GM19452 (cell line): Measurements from ENCODE around the gene FBXO3.
"Not testable (repeated sequence)": the region's sequence is repeated elsewhere in the genome, so short reads cannot be mapped to it uniquely, and the experiment has no call there.

Experiments
- ATAC-seq: cut with Tn5 transposase; IDR thresholded peaks from one replicate; pipeline ENCODE4 v1.9.1; 2021; ENCODE audit not compliant: unreplicated experiment

Gene FBXO3, protein sequence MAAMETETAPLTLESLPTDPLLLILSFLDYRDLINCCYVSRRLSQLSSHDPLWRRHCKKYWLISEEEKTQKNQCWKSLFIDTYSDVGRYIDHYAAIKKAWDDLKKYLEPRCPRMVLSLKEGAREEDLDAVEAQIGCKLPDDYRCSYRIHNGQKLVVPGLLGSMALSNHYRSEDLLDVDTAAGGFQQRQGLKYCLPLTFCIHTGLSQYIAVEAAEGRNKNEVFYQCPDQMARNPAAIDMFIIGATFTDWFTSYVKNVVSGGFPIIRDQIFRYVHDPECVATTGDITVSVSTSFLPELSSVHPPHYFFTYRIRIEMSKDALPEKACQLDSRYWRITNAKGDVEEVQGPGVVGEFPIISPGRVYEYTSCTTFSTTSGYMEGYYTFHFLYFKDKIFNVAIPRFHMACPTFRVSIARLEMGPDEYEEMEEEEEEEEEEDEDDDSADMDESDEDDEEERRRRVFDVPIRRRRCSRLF

DNA sequence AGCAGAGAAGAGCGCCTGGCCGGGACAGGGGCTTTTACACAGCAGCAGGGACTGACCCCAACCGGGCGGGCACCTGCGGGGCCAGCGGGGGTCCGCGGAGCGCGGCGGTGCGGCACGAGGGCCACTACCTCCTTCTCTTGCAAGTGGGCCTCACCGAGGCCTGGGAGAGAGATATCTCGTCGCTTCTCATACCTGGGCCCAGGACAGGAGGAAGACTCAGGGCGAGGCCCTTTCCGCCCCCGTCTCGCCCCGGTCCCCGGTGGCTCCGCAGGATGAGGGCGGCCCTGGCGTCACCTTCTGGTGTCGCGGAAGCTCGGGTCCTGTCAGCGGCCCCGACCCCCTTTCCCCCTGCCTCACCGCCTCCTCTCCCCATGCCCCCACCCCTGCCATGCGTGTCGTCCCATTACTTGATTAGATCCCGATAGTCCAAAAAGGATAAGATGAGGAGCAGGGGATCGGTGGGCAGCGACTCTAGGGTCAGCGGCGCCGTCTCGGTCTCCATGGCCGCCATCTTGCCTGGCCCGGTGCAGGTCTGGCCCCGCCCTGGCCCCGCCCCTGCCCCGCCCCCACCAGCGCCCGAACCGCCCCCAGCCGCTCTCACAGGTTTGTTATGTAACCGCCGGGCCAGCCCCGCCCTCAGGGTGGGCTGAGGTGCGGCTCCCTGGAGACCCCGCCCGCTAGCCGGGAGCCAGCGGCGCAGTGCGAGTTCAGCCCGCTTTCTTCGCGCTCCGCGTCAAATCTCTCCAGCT is at the start of gene FBXO3:
FBXO3 (minus strand) TSS at position 534 of the 749 bp plus-strand sequence; CDS start at position 511, 23 bp downstream.
- ATAC-seq, result peak; percentile 52

DNA sequence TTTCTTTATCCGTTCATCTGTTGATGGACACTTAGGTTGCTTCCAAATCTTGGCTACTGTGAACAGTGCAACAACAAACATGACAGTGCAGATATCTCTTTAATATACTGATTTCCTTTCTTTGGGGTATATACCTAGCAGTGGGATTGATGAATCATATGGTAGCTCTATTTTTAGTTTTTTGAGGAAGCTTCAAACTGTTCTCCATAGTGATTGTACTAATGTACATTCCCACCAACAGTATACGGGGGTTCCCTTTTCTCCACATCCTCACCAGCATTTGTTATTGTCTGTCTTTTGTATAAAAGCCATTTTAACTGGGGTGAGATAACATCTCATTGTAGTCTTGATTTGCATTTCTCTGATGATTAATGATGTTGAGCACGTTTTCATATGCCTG is 48.7 kb upstream of the FBXO3 start:
- ATAC-seq, result not testable (repeated sequence)

DNA sequence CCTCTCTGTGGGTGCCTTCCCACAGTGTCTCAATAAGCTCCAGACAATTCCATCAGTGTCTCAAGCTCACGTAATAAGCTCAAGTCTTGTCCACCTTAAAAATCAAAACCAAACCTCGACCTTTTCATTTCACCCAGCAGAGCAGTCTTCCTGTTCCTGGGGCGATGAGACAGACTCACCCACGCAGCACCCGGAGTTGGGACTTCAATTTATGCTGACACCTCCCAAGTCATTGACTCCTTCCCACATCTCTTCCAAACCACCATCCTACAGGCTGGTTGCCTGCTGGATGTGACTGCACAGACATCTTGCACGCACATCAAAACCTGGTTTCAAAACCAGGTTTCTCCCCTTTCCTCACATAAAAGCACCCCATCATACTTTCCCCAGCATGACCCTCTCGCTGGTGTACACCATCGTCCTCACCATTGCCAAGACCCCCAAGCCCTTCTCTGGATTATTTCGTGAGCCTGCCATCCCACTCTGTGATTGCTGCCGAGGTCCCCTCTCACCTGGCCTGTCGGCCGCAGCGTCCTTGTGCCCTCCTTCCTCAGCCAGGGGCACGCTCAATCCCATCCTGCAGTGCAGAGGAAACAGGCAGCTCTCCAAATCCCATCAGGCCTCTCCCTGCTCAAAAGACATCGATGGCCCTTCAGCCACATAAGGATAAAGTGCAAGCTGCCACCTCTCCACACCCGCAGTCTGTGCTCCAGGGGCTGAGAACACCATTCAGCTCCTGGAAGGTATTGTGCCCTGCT is 45.1 kb upstream of the FBXO3 start:
- ATAC-seq, result no peak

DNA sequence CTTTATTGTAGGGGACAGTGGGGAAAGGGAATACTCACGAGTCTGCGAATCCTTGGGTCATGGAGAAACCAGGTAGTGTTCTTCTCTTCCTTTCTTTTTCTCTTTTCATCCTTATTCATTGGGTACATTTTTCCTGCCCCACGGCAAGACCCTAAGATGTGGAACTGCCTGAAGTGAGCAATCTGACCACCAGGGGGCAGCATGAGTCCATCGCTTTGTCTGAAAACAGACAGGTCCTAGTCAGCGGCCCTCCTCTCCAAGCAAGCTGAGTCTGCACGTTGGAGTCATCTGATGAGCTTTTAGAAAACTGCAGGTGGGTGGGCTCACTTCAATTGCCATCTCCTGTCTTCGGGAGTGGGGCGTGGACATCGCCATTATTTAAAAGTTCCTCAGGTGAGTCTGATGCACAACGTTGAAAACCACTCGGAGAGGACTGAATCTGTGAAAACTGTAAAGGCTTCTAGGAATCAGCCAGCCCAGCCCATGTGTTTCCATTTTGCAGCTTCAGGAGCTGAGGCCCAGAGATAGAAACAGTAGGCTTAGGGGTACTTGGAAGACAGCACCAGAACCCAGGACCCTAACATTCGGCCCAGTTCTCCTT is 34.0 kb upstream of the FBXO3 start:
- ATAC-seq, result peak; percentile 60

DNA sequence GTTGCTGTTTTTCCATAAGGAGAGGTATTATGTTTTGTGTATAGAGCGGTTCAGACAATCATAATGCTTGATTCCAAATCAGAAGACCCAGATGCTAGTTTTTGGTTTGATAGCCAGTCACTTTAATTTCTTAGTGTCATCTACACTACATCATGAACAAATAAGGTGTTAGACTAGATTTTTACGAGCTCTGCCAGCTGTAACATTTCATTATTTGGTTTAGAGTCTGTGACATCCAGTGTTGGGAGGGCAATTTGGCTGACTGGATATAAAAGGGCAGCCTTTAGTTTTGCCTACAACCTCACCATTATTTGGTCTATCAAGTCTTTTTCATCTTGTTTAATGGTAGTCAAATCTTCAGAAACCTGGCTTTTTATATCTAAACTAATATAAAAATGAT is 30.2 kb upstream of the FBXO3 start:
- ATAC-seq, result no peak

DNA sequence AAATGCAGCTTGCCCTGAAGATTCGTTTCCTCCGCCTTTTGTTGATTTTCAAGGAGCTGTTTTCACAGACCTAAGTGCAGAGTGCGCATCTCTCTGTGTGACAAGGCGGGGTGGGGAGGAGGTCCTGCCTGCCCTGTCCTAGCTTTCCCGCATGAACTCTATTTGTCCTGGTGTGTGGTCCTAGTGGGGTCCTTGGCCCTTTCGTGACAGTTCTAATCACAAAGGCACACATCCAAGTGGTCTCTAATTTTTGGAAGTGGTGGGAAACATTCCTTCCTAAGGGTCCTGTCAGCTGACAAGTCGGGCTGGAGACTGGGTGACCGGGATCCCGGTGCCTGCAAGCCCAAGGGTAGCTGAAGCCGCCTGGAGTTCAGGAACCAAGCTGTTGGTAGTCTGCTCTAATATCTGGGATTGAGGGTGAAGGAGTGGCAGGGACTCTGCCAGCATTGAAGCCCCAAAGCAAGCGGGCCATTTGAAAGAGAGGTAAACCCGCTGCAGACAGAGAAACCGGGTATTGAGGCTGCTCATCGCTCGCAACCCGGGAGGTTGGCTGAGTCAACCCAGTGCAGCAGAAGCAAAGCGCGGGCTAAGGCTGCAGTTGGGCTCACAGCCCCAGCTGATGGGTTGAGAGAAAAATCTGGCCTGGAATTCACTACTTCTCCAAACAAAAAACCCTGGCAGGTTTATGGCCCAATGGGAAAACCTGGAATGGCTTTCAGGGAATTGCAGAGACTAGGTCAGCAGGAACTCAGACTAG is 28.1 kb upstream of the FBXO3 start:
- no peak for ATAC-seq

DNA sequence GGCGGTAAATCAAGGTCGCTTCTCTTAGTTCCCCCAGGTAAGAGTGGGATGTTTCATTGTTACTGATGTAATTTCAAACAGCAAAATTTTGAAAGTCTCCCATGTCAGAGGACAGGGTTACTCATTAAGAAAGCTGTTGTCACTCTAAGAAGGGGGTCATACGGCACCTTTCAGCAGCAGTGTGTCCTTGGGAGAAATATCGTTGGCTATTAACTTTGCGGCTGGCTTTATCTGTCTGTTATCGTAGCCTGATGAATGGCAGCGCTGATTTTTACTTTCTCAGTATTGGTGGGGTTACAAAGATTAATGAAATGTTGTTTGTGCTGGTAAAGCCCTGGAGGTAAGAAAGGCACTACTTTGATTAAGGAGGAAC is 27.5 kb upstream of the FBXO3 start:
- ATAC-seq, result no peak

DNA sequence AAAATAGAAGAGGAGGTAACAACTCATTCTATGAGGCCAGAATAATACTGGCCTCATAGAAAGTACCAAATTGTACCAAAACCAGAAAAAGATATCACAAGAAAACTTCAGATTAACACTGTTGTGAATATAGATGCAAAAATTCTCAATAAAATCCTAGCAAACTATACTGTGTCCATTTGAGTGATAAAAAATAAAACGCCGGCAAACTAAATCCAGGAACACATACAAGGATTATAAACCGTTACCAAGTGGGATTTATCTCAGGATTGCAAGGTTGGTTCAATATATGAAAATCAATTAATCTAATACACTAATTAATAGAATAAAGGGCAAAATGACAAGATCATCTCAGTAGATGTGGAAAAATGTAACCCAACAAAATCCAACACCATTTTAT is 23.6 kb upstream of the FBXO3 start:
- ATAC-seq, result no peak

DNA sequence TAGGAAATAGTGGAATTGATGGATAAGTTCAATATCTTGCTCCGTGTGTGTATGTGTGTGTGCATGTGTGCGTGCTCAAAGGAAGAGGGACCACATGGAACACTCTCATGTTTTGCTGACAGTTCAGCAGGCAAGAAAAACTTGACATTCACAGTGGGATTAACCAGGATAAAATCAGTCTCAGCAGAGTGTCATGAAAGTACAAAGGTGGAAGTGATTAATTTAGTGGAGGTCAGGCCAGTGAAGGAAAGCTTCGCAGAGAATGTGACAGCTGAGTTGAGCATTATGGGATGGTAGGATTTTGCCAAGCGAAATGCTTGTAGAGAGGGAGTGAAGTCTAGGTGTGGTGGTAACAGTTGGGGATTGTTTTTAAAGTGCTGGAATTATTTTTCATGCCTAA is 15.7 kb upstream of the FBXO3 start:
- ATAC-seq, result no peak

DNA sequence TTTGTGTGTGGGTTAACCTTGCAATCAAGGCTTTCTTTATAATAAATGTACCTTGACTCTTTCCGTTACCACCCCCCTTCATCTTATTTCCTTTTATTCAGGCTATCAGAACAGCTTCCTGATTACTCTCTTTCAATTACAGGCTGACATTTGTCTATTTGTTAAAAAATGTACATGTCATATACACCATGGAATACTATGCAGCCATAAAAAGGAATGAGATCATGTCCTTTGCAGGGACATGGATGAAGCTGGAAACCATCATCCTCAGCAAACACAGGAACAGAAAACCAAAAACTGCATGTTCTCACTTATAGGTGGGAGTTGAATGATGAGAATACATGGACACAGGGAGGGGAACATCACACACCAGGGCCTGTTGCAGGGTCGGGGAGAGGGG is 13.8 kb upstream of the FBXO3 start:
- not testable (repeated sequence) for ATAC-seq

DNA sequence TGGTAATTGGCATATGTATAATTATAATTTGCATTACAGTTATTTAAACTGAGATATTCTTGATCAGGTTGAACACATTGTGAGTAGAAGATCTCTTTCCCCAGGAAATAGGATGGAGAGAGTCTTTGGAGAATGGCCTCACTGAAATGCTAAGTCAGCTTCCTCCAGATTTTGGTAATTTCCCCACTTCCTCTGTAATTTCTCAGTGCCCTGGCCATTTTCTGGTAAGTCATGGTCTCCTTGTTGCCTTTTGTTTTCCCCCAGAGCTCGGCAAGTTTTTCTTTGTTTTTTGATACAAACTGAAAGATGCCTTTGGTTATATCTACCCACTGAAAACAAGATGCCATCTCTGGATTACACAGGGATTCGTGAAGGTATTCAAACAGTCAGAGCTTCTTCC is 12.8 kb upstream of the FBXO3 start:
- no peak for ATAC-seq

DNA sequence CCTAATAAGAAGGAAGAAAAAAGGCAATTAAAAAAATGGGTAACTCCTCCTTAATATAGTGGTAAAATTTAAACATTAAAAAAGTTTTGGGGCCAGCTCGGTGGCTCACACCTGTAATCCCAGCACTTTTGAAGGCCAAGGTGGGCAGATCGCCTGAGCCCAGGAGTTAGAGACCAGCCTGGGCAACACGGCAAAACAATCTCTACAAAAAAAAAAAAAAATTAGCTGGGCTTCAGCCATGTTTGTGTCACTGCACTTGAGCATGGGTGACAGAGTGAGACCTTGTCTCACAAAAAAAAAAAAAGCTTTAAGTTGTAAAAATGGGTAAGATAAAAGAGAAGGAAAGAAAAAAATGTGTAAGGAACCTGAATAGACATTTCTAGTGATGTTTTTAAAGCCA is 11.3 kb upstream of the FBXO3 start:
- no peak for ATAC-seq

DNA sequence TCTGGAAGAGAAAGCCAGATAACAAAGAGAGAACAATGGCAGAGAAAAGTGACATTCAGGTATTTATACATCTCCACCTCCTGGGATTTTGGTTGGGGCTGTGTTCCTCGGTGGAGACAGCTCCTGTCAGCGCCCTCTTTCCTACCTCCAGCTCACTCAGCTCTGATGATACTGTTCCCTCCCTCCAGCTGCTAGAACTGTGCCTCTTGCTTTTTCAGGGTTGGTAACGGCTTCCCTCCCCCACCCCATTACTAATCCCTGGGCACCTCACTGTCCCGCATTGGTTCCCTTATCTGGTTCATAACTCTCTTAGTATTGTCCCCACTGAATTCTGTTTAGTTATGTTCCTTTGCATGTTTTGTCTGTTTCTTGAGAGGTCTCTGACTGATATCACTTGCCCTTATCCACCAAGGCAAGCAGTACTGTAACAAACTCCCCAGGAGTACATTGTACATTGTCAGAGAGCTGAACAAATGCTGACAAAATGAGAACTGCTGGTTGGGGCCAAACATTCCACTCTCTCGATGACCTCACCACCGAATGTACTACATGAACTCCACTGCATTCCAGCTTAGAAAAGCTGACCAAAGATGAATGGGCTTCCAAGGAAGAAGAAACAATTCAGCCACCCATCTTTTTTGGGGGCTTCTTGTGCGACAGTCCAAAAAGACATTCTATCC is 5.7 kb upstream of the FBXO3 start:
- no peak for ATAC-seq

DNA sequence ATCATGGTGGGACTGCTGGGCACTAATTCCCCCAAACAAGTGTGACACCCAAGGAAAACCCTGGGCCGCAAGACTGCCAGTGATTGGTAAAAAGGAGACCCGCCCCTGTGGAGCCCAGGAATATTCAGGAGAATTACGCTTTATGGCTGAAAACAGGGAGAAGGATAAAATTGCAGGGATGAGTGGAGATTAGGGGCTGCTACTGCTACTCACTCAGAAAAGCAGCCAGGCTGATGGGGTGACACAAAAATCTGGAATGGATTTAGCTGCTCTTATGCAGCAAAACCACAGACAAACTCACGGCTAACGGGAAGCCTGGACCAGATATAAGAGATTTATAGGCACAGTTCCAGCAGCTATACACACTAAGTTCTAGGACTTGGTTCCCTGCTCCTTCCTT is 4.4 kb upstream of the FBXO3 start:
- ATAC-seq, result no peak

DNA sequence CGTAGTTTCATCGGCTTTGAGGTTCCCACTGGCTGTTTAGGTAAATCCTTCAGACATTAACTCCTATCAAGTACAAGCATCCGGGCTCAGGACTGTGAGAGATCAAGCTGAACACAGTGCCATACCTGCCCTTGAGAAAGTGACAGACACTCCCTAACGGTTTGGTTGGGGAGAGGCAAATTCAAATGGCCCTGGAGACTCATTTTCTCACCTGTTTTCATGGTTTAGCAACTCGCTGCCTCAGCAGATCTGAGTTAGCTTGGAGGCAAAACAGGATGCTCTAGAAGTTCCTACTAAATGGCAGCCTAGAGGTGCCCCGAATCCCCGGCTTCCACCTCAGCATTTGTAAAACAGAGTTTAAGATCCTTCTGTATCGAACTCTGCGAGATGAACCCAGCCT is 3.6 kb upstream of the FBXO3 start:
- no peak for ATAC-seq

DNA sequence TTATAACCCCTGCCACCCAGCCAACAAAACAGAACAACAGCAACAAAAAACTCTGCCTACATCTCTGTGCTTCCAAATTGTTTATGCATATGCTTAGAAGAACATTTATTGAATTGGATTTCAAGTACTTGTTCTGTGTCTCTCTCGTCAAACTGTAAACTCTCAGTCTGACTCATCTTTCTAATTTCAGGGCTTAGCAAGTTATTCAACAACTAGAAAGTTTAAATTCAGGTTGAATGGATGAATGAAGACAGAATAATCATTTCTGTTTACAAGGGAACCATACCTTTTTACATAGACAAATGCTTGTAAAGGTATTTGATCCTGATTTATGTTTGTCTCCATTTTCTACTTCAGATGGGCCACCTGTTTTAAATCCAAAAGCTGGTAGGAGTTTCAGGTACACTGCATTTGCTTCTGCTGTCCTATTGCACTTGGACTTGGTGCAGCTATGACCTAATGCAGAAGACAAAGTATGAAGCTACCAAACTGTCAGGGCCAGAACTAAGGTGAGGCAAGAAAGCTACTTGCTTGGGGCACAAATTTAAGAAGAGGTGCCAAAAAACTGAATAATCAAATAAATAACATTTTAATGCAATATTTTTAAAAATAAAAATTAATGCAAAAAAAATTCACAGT is 1.6 kb upstream of the FBXO3 start:
- ATAC-seq, result peak; percentile 44

DNA sequence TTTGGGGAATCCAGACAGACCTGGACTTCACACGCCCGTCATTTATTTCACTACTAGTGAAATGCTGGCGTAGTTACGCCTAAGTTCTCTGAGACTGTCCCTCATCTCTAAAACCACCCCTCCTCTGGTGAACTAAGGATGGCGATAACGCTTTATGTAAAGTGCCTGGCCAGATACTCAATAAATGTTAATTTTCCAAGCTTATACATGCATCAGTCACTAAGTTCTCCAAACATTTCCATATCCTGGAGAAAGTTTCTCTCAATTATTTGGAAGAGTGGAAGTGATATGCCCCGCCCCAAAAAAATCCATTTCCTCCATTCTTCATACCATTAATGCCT is 1.1 kb upstream of the FBXO3 start:
- no peak for ATAC-seq

DNA sequence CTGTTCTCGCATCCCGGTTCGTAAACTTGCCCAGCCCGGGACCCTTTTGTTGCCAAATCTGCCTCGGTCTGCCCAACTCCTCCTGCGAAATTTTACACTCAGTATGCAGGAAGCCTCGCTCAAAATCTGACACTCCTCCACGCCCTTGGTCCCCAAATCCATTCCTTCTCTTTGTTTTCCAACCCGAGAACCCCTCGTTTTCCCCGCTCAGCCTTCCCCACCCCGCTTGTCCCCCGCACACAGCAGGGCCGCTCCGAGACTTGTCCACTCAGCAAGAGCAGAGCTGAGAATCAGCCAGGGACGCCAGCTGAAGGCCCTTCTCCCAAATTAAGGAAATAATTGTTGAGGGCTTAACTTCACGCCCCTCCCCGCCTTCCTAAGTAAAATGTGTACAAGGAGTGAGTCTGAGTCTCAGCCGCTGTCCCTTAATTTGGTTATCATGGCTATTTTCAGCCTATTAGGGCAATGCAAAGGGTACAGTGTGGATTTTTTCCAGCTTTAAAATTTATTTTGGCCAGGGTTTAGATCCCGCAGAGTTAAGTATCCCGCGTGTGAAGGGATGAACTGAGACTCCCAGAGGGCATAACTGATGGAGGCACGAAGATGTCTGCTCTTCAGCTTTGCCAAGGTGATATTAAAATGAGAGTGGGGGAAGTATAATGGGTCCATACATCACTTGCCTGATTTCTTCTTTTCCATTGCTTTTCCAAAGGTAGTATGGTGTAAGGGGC is 581 bp upstream of the FBXO3 start:
- ATAC-seq, result no peak

DNA sequence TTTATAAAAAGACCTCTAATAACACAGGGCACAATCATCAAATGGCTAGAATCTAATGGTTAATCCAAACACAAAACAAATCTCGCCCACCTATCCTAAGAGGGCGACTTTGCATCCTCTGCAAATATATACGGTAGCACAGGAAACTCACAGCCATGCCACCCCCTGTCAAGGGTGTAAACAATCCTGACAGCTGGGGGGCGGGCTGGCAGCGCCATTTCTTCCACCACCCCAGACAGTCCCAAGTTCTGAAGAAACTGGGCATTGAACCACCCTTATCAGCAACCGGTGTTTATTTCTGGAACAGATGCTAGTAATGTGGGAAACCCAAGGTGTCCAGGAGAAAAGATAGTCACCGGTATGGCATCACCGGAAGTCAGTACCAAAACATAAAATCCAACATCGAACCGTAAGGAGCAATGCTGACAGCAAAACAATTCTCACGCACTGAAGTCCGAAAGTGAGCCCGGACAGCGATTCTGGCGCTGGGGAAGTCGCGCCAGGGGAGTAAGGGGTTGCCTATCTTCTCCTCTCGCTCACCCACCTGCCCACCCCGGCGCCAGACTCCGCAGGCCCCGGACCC is 825 bp downstream of the FBXO3 start:
- ATAC-seq, result no peak
